ENCODE results near the gene CCDC167. TPM values are rescaled to one million over a fixed set of nuclear protein-coding genes. Genes with fewer than 3 reads are reported as not detected.
"Not testable (repeated sequence)": the region's sequence is repeated elsewhere in the genome, so short reads cannot be mapped to it uniquely, and the experiment has no call there.

CCDC167 gene
- total and polyA plus RNA-seq, 12 donors, result 17.5 to 103 (median 24.2) TPM

DNA sequence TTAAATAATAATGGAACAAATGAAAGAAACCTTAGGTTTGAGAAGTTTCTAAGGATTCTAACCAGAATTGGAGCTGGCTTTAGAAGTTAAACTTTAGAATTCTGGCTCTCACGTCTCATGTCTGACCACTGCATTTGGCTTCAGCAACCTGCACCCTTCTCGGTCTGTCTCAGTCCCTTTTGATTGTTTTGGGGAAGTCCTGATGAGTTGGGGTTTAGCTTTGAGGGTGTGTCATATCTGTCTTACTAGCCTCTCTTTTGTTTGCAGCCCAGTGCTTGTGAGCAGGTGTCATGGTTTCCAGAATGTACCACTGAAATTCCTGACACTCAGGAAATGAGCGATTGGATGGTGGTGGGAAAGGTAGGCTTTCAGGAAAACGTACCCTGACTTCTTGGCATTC, 49.7 kb downstream of the CCDC167 start:
- no peaks in the 10 kb centered on the region for H3K4me1 ChIP-seq
- no peak overlapping the region for H3K4me3 ChIP-seq
- TF ChIP-seq, protein P1, sequence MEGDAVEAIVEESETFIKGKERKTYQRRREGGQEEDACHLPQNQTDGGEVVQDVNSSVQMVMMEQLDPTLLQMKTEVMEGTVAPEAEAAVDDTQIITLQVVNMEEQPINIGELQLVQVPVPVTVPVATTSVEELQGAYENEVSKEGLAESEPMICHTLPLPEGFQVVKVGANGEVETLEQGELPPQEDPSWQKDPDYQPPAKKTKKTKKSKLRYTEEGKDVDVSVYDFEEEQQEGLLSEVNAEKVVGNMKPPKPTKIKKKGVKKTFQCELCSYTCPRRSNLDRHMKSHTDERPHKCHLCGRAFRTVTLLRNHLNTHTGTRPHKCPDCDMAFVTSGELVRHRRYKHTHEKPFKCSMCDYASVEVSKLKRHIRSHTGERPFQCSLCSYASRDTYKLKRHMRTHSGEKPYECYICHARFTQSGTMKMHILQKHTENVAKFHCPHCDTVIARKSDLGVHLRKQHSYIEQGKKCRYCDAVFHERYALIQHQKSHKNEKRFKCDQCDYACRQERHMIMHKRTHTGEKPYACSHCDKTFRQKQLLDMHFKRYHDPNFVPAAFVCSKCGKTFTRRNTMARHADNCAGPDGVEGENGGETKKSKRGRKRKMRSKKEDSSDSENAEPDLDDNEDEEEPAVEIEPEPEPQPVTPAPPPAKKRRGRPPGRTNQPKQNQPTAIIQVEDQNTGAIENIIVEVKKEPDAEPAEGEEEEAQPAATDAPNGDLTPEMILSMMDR (IDR thresholded peaks at IDR 0.05), result no peak
- H3K9me3 ChIP-seq, result no peaks in the 10 kb centered on the region
- H3K27ac ChIP-seq, result no peak overlapping the region
- WGBS, 2 donors, result 94% methylated on average over 4 of the region's 4 CpGs
- DNase-seq, result no peak
- no peak for ATAC-seq
- intact Hi-C loops (cut with DNase I), result no loop called here
- peaks cover 0 to 100% (median 54%) of the 10 kb centered on the region in 9 donors for H3K36me3 ChIP-seq
- H3K27me3 ChIP-seq, result no peaks in the 10 kb centered on the region

DNA sequence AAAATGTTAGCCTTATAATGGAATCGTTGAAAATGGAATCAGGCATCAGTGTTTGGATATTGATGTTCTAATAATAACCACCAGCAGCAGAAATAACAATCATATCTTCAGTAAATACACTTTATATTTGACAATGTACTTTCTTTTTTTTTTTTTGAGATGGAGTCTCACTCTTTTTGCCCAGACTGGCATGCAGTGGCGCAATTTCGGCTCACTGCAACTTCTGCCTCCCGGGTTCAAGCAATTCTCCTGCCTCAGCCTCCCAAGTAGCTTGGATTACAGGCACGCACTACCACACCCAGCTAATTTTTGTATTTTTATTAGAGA, 56.5 kb downstream of the CCDC167 start:
- peak overlapping the region in 8 of 10 donors; percentile 1 to 39 (median 24) for H3K4me3 ChIP-seq
- peaks cover 0 to 84% (median 27%) of the 10 kb centered on the region in 9 donors for H3K36me3 ChIP-seq
- H3K4me1 ChIP-seq, result peaks cover 0 to 59% (median 30%) of the 10 kb centered on the region in 9 donors
- H3K27me3 ChIP-seq; H3K9me3 ChIP-seq; ATAC-seq; intact Hi-C loops (cut with DNase I); DNase-seq: not testable (repeated sequence)
- peak overlapping the region; percentile 5 to 86 (median 67) for H3K27ac ChIP-seq
- 85 to 87% methylated on average over 5 of the region's 5 CpGs for WGBS, 2 donors

DNA sequence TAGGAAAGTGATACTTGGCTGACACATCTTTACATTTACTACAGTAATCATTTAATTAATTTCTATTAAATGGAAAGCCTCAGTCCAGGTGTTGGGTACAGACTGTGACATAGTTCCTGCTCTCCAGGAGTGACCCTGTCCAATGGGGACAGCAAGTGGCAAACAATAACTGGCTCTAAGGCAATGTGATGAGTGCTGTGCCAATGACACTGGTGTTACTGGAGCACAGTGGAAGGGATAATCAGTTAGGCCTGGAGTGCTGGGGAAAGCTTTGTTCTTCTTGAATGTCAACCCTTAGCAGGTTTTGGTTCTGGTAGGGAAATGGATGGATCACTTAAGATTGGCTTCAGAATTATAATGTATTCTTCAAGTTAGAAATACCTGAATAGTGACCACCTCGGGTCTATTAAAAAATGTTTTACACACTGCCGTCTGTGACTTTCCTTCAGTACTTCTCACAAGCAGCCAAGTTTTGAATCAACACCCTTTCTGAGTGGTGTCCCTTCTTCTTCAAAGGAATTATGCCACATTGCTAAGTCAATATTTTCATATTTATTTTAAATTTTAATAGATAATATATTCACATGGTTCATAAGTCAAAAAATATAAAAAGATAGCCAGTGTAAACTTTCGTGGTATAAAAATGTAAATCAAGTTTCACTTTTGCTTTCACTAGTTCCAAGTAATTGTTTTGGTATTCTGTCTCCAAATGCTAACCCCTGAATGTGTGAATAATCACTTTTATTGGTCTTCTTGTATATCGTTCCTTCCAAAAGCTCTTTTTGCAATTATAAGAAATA, 57.1 kb downstream of the CCDC167 start:
- no peaks in the 10 kb centered on the region for H3K9me3 ChIP-seq
- TF ChIP-seq, protein P1 (IDR thresholded peaks at IDR 0.05), result no peak
- H3K4me1 ChIP-seq, result peaks cover 0 to 62% (median 30%) of the 10 kb centered on the region in 9 donors
- H3K27me3 ChIP-seq, result no peaks in the 10 kb centered on the region
- peak overlapping the region in 9 of 10 donors; percentile 0 to 39 (median 18) for H3K4me3 ChIP-seq
- H3K27ac ChIP-seq, result peak overlapping the region in 9 of 10 donors; percentile 5 to 86 (median 71)
- ATAC-seq (peak; percentile 68 to 95 (median 85)), DNase-seq (peak in 1 of 2 donors; percentile 10)
- peaks cover 0 to 84% (median 30%) of the 10 kb centered on the region in 9 donors for H3K36me3 ChIP-seq
- WGBS, 2 donors, result 36 to 57% methylated on average over 4 of the region's 4 CpGs
- intact Hi-C loops (cut with DNase I), result no loop called here

DNA sequence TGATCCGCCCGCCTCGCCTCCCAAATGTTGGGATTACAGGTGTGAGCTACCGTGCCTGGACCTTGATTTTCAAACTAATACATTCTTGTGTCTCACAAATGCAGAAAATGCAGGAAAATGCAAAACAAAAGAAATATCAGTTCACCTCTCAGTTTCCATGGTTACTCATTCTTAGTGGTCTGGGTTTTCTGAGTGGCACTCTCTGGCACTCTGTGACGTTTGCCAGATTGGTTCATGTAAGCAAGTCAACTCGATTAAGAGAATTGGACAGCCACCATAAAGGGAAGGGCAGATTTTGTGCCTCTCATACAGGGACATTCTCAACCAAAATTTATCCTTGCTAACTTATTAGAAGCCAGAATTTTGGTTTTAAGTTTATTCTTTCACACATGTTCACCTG, 58.0 kb downstream of the CCDC167 start:
- WGBS, 2 donors, result 79 to 85% methylated on average over 6 of the region's 6 CpGs
- DNase-seq (no peak), ATAC-seq (no peak)
- H3K27ac ChIP-seq, result peak overlapping the region in 5 of 10 donors; percentile 5 to 86 (median 78)
- H3K9me3 ChIP-seq, result no peaks in the 10 kb centered on the region
- intact Hi-C loops (cut with DNase I), result no loop called here
- H3K36me3 ChIP-seq, result peaks cover 0 to 84% (median 31%) of the 10 kb centered on the region in 9 donors
- peaks cover 0 to 62% (median 30%) of the 10 kb centered on the region in 9 donors for H3K4me1 ChIP-seq
- H3K27me3 ChIP-seq, result no peaks in the 10 kb centered on the region
- no peak overlapping the region for H3K4me3 ChIP-seq
- TF ChIP-seq, protein P1 (IDR thresholded peaks at IDR 0.05), result no peak

DNA sequence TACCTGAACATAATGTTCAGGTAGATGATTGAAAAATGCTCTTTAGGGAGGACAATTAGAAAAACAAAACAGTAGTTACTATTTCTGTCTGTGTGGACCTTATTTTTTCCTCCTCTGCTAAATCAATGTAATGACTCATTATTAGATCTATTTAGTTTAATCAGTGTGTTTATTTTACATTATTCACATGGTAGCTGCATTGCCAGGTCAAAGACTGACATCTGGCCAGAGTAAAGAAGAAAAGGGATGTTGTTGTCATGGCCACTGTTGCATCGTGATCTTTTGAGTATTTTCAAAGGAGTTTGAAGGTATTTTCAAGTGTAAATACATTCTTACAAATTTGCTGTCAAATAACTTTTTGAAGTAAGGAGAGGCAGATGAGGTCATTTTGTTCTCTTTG, 60.8 kb downstream of the CCDC167 start:
- intact Hi-C loops (cut with DNase I), result no loop called here
- Histone ChIP-seq H3K4me3 (no peak overlapping the region), H3K36me3 (peaks cover 0 to 73% (median 23%) of the 10 kb centered on the region in 9 donors), H3K9me3 (no peaks in the 10 kb centered on the region), H3K27me3 (no peaks in the 10 kb centered on the region), H3K4me1 (peaks cover 0 to 67% (median 39%) of the 10 kb centered on the region in 9 donors), H3K27ac (no peak overlapping the region)
- no peak for ATAC-seq
- WGBS, 2 donors, result 75 to 87% methylated on average over 1 of the region's 1 CpG
- TF ChIP-seq, protein P1 (IDR thresholded peaks at IDR 0.05), result no peak
- no peak for DNase-seq
